HepG2 (cell line): Measurements from ENCODE around the gene NDFIP2. TPM values are rescaled to one million over a fixed set of nuclear protein-coding genes. Genes with fewer than 3 reads are reported as not detected.

ENCODE experiments used
- ATAC-seq: fragments of 200-7000 bp; cut with Tn5 transposase; 3 replicates; pipeline ENCODE4 v1.9.1; 2020; ENCODE audit warnings: mild to moderate bottlenecking, moderate library complexity
- BruUV-seq: library from RNA; stranded (reverse); fragments of 400-500 nt; replicated peaks from 2 replicates; lab custom pipeline; 2021; lab: Mats Ljungman, UMichigan
- CTCF ChIA-PET: fragments of 300-600 bp; formaldehyde crosslinking; extraction: SDS; loops from one replicate; lab custom pipeline; 2021; ENCODE audit warnings: low total read pairs, inconsistent platforms, low intra/inter-chr PET ratio; lab: Yijun Ruan, JAX
- POLR2A ChIA-PET: fragments of 350-600 bp; sonication (Branson Sonifier 250); formaldehyde crosslinking; loops from one replicate; lab custom pipeline; 2020; ENCODE audit warnings: antibody characterized with exemption, inconsistent platforms; lab: Yijun Ruan, JAX
- DNase-seq: peaks from one replicate; pipeline ENCODE4 v3.0.0-alpha.2; 2015; ENCODE audit warnings: low spot score
- FAIRE-seq: peaks from 3 replicates; lab custom pipeline; 2011; peaks lifted over from hg19 to GRCh38; lab: Jason Lieb, UNC
- H2AFZ ChIP-seq: one replicate; pipeline ENCODE4 v1.6.1; 2011; ENCODE audit warnings: low read length, inconsistent platforms
- H3K27ac ChIP-seq: fragments of 300-600 bp; 3 replicates; pipeline ENCODE4 v1.8.0; 2011; ENCODE audit warnings: mixed run types, mild to moderate bottlenecking, mixed read lengths, low read length, inconsistent platforms; ENCODE audit not compliant: insufficient read depth; ENCODE audit errors: extremely low read length
- H3K27me3 ChIP-seq, 2 experiments: fragments of 200-600 bp in 1 of 2; 2 replicates in 1 of 2; 3 replicates in 1 of 2; pipeline versions ENCODE4 v1.6.0 to v1.8.0; 2011; ENCODE audit warnings: low read length in 2 of 2, mild to moderate bottlenecking in 2 of 2, moderate library complexity in 2 of 2, inconsistent platforms in 1 of 2; ENCODE audit not compliant: insufficient read depth in 2 of 2, control insufficient read depth in 1 of 2
- H3K36me3 ChIP-seq, 2 experiments: fragments of 200-600 bp in 1 of 2; replicated peaks in 1 of 2; 2 replicates in 1 of 2; 3 replicates in 1 of 2; pipeline versions ENCODE4 v1.5.1 to v1.8.0; 2011; ENCODE audit warnings: low read length in 2 of 2, inconsistent platforms in 1 of 2; ENCODE audit not compliant: insufficient read depth in 2 of 2, control insufficient read depth in 1 of 2
- H3K4me1 ChIP-seq: 2 replicates; pipeline ENCODE4 v1.5.1; 2012; ENCODE audit warnings: low read length, inconsistent platforms; ENCODE audit not compliant: insufficient read depth
- H3K4me2 ChIP-seq: 2 replicates; pipeline ENCODE4 v1.6.0; 2011; ENCODE audit warnings: low read depth, low read length, inconsistent platforms
- H3K4me3 ChIP-seq, 3 experiments: fragments of 200-600 bp in 1 of 3; sonication (generic), shearing (Covaris generic) in 1 of 3; replicated peaks in 1 of 3; 2 replicates each; pipeline ENCODE4 v1.5.1; 2011 to 2016; ENCODE audit warnings: low read length in 3 of 3, inconsistent platforms in 2 of 3, low read depth in 2 of 3, mild to moderate bottlenecking in 2 of 3, control low read depth in 1 of 3, mixed read lengths in 1 of 3; ENCODE audit not compliant: insufficient read depth in 1 of 3
- H3K79me2 ChIP-seq: one replicate; pipeline ENCODE4 v1.6.1; 2011; ENCODE audit warnings: low read length, inconsistent platforms; ENCODE audit not compliant: insufficient read depth
- H3K9ac ChIP-seq: 2 replicates; pipeline ENCODE4 v1.6.0; 2011; ENCODE audit warnings: mild to moderate bottlenecking, low read depth, low read length, inconsistent platforms; ENCODE audit not compliant: insufficient read depth
- H3K9me3 ChIP-seq: 2 replicates; pipeline ENCODE4 v1.5.1; 2012; ENCODE audit warnings: mild to moderate bottlenecking, low read length
- H4K20me1 ChIP-seq: 2 replicates; pipeline ENCODE4 v1.6.0; 2011; ENCODE audit warnings: inconsistent platforms, mild to moderate bottlenecking, low read length, moderate library complexity; ENCODE audit not compliant: insufficient read depth
- GATAD2A ChIP-seq: IDR thresholded peaks from 2 replicates; pipeline ENCODE4 v1.6.1; 2016
- NR2F1 ChIP-seq, 2 experiments: fragments of 450-650 bp in 1 of 2; formaldehyde crosslinking in 1 of 2; IDR thresholded peaks; 2 replicates each; pipeline versions ENCODE4 v1.5.0 to v1.6.1; 2016 to 2020; ENCODE audit warnings: mild to moderate bottlenecking in 1 of 2, missing compliant biosample characterization in 1 of 2, missing genetic modification reagents in 1 of 2, moderate library complexity in 1 of 2
- RARA ChIP-seq: IDR thresholded peaks from 2 replicates; pipeline ENCODE4 v1.6.1; 2016; ENCODE audit warnings: missing genetic modification reagents, missing compliant biosample characterization
- SOX5 ChIP-seq: IDR thresholded peaks from 2 replicates; pipeline ENCODE4 v1.6.1; 2016; ENCODE audit warnings: borderline replicate concordance
- TEAD3 ChIP-seq: optimal IDR thresholded peaks from 2 replicates; pipeline ENCODE3; 2016; ENCODE audit warnings: borderline replicate concordance
- ZNF292 ChIP-seq: sonication (generic); formaldehyde crosslinking; IDR thresholded peaks from 2 replicates; pipeline ENCODE4 v1.8.1; 2022; ENCODE audit warnings: mild to moderate bottlenecking, low read depth, missing genetic modification reagents, borderline replicate concordance
- WGBS: methylation state at CpG from one replicate; pipeline ENCODE4 v1.1.6; 2017; ENCODE audit warnings: low lambda C conversion rate; 5-methylcytosine and 5-hydroxymethylcytosine counted together
- in situ Hi-C: cut with HindIII; loops from 2 replicates; pipeline ENCODE4 v1.10.0; 2017; ENCODE audit warnings: low pct_unique_long_range_greater_than_20kb; ENCODE audit not compliant: extremely low pct_ligation_motif_present
- intact Hi-C: fragments of 100-400 bp; cut with micrococcal nuclease; formaldehyde crosslinking; loops from one replicate; pipeline ENCODE4 v1.10.0; 2022; ENCODE audit not compliant: unreplicated experiment
- polyA plus RNA-seq, 8 experiments: library from polyadenylated mRNA; depleted of rRNA in 3 of 8; stranded (reverse) in 7 of 8; unstranded in 1 of 8; fragments of >200 nt; fragmentation: Illumina TruSeq in 4 of 8; extraction: Trizol in 4 of 8; gene quantifications; 2 replicates each; pipeline versions ENCODE4 v1.2.1 to v1.2.3, GENCODE V29; 2011 to 2016; ENCODE audit warnings: low read depth in 4 of 8, missing spikeins in 1 of 8, mixed read lengths in 1 of 8; ENCODE audit not compliant: insufficient read depth in 1 of 8
- total RNA-seq, 5 experiments: library from RNA; depleted of rRNA; stranded (reverse); fragments of >200 nt; fragmentation: Illumina TruSeq; extraction: Trizol; gene quantifications; 2 replicates each; pipeline ENCODE4 v1.2.3, GENCODE V29; 2016; ENCODE audit warnings: low read depth in 1 of 5
- TF ChIP-seq, protein P1 (sequence below): sonication (generic); formaldehyde crosslinking; IDR thresholded peaks from 2 replicates; pipeline ENCODE4 v1.4.0; 2020; ENCODE audit warnings: missing genetic modification reagents
- TF ChIP-seq, protein P2 (sequence below): sonication (generic); formaldehyde crosslinking; IDR thresholded peaks from 2 replicates; pipeline ENCODE4 v1.4.0; 2020; ENCODE audit warnings: missing genetic modification reagents

The NDFIP2 gene
- total and polyA plus RNA-seq, 2 of the 13 experiments (the other 11 are each of a cell fraction or from before 2014, with no cell fraction given), result 23.2 to 32.0 TPM

DNA sequence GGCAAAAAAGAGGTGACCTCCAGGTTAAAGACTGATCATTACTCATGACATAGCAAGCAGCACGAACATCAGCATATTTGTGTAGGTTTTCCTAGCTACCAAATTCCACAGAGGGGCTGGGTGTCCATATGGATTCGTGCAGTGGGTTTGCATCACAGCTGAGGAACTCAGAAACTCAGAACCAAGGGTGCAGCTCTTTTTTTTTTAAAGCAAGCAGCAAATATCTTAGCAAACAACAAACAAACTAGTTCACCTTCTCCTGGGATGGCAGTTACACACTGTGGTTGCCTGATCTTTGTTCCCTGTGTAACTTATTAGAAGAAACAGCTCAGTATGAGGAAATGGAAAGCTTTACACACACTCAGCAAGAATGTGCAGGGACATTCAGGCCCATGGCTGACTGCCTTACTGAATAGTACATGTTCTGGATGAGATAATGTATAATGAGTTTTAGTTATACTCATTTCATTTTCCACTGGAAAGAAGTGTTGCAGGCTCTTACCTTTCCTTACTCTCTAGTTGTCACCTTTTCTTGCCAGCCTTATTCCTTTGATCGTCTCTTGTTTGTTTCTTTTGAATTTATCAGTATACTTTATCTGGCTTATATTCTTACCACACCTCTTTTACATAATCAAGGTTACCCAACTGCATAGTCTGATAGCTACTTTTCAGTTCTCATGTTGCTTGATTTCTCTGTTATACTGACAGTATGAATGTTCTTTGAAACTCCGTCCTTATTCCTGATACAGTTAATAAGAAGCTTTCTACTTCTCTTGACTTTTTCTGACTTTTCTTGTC lies 4.3 kb downstream of the NDFIP2 start:
- ATAC-seq, result peak; percentile 65
- Histone ChIP-seq H3K79me2 (peaks cover 66% of the 10 kb centered on the region), H3K27ac (peak overlapping the region; percentile 63), H4K20me1 (peaks cover 5% of the 10 kb centered on the region; the same call in 1 of the 2 replicates), H3K9me3 (no peaks in the 10 kb centered on the region), H3K36me3 (no peaks in the 10 kb centered on the region), H3K27me3 (no peaks in the 10 kb centered on the region; a peak in 1 of 5 replicates), H3K4me2 (peak overlapping the region; percentile 61), H3K4me3 (peak overlapping the region in 2 of 3 experiments; percentile 26 to 36; a peak in 2 of 6 replicates), H3K4me1 (peaks cover 53% of the 10 kb centered on the region), H2AFZ (no peak overlapping the region), H3K9ac (peak overlapping the region; percentile 26)
- FAIRE-seq, result peak; percentile 67
- peak; percentile 70 for DNase-seq
- ChIA-PET CTCF (no interaction called here), POLR2A (interaction anchor here (0.9 to 1.6 kb wide), 3 partner anchors 8 to 92 kb away, joined by 3 to 4 read pairs (median 3); partner anchors contain the start of gene RBM26)
- intact Hi-C loops (no loop called here), in situ Hi-C loops (no loop called here)
- no TSS peak for BruUV-seq
- WGBS, result 34% methylated on average over 4 of the region's 4 CpGs
- TF ChIP-seq, protein P1, sequence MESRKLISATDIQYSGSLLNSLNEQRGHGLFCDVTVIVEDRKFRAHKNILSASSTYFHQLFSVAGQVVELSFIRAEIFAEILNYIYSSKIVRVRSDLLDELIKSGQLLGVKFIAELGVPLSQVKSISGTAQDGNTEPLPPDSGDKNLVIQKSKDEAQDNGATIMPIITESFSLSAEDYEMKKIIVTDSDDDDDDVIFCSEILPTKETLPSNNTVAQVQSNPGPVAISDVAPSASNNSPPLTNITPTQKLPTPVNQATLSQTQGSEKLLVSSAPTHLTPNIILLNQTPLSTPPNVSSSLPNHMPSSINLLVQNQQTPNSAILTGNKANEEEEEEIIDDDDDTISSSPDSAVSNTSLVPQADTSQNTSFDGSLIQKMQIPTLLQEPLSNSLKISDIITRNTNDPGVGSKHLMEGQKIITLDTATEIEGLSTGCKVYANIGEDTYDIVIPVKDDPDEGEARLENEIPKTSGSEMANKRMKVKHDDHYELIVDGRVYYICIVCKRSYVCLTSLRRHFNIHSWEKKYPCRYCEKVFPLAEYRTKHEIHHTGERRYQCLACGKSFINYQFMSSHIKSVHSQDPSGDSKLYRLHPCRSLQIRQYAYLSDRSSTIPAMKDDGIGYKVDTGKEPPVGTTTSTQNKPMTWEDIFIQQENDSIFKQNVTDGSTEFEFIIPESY (CRISPR knock-in tag), result no peak
- peak; percentile 45; the same call in 1 of the 2 replicates for TF ChIP-seq SOX5 (CRISPR knock-in tag)
- TF ChIP-seq TEAD3 (CRISPR knock-in tag), result peak; percentile 70
- TF ChIP-seq ZNF292, result 0 out of 2 replicates have a peak, but pooled peaks have one; percentile 40
- TF ChIP-seq RARA (CRISPR knock-in tag), result peak; percentile 25; the same call in 1 of the 2 replicates
- peak in 1 of 2 experiments; percentile 24; a peak in 1 of 4 replicates for TF ChIP-seq NR2F1 (CRISPR knock-in tag; IDR thresholded peaks at IDR 0.05)
- peak; percentile 44 for TF ChIP-seq GATAD2A (CRISPR knock-in tag)
- TF ChIP-seq, protein P2, sequence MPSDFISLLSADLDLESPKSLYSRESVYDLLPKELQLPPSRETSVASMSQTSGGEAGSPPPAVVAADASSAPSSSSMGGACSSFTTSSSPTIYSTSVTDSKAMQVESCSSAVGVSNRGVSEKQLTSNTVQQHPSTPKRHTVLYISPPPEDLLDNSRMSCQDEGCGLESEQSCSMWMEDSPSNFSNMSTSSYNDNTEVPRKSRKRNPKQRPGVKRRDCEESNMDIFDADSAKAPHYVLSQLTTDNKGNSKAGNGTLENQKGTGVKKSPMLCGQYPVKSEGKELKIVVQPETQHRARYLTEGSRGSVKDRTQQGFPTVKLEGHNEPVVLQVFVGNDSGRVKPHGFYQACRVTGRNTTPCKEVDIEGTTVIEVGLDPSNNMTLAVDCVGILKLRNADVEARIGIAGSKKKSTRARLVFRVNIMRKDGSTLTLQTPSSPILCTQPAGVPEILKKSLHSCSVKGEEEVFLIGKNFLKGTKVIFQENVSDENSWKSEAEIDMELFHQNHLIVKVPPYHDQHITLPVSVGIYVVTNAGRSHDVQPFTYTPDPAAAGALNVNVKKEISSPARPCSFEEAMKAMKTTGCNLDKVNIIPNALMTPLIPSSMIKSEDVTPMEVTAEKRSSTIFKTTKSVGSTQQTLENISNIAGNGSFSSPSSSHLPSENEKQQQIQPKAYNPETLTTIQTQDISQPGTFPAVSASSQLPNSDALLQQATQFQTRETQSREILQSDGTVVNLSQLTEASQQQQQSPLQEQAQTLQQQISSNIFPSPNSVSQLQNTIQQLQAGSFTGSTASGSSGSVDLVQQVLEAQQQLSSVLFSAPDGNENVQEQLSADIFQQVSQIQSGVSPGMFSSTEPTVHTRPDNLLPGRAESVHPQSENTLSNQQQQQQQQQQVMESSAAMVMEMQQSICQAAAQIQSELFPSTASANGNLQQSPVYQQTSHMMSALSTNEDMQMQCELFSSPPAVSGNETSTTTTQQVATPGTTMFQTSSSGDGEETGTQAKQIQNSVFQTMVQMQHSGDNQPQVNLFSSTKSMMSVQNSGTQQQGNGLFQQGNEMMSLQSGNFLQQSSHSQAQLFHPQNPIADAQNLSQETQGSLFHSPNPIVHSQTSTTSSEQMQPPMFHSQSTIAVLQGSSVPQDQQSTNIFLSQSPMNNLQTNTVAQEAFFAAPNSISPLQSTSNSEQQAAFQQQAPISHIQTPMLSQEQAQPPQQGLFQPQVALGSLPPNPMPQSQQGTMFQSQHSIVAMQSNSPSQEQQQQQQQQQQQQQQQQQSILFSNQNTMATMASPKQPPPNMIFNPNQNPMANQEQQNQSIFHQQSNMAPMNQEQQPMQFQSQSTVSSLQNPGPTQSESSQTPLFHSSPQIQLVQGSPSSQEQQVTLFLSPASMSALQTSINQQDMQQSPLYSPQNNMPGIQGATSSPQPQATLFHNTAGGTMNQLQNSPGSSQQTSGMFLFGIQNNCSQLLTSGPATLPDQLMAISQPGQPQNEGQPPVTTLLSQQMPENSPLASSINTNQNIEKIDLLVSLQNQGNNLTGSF (CRISPR knock-in tag), result no peak
